ENCODE results near the gene BICDL2.

- TF ChIP-seq CTCF (conservative IDR thresholded peaks at IDR 0.05), result no peak
- TF ChIP-seq ZFX (IDR thresholded peaks at IDR 0.05), result no peak
Measured at GRCh38 chr16:3049921-3050481, 13.3 kb upstream of the BICDL2 start.

Data from C4-2B (cell line).